Measurements from ENCODE around the gene LRBA.
A peak's percentile ranks its signal among the peaks of the same experiment; 100 is the strongest.

The LRBA gene

DNA sequence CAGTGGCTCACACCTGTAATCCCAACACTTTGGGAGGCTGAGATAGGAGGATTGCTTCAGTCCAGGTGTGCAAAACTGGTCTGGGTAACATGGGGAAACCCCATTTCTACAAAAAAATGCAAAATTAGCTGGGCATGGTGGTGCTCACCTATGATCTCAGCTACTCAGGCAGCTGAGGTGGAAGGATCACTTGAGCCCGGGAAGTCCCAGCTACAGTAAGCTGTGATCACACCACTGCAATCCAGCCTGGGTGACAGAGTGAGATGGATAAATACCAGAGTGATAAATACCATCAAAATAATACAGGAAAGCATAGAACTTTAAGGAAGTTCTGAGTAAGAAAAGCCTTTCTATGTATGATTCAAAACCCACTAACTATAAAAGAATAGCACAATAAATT is 52.8 kb downstream of the LRBA start:
- Histone ChIP-seq H2AFZ (ENCODE audit: low read length) (no peak overlapping the region), H3K4me1 (ENCODE audit: insufficient read depth, low read length, severe bottlenecking) (peaks cover 8% of the 10 kb centered on the region), H3K36me3 (ENCODE audit: insufficient read depth, low read length) (peaks cover 6% of the 10 kb centered on the region; the same call in 1 of the 2 replicates), H4K20me1 (ENCODE audit: insufficient read depth, low read length) (no peaks in the 10 kb centered on the region), H3K9ac (ENCODE audit: low read length) (no peak overlapping the region), H3K79me2 (ENCODE audit: insufficient read depth, low read length) (no peaks in the 10 kb centered on the region), H3K27me3 (ENCODE audit: insufficient read depth, low read length) (no peaks in the 10 kb centered on the region), H3K4me2 (ENCODE audit: low read length) (no peak overlapping the region), H3K9me2 (ENCODE audit: low read depth, low read length) (no peaks in the 10 kb centered on the region), H3K4me3 (ENCODE audit: low read depth, low read length, poor library complexity, severe bottlenecking) (no peak overlapping the region), H3K27ac (ENCODE audit: low read depth, low read length, poor library complexity, severe bottlenecking) (peak overlapping the region; percentile 42), H3F3A (ENCODE audit: insufficient read depth, low read length) (no peaks in the 10 kb centered on the region), H3K9me3 (ENCODE audit: low read length) (peaks cover 5% of the 10 kb centered on the region; the same call in 1 of the 2 replicates)
- TF ChIP-seq, protein P1, sequence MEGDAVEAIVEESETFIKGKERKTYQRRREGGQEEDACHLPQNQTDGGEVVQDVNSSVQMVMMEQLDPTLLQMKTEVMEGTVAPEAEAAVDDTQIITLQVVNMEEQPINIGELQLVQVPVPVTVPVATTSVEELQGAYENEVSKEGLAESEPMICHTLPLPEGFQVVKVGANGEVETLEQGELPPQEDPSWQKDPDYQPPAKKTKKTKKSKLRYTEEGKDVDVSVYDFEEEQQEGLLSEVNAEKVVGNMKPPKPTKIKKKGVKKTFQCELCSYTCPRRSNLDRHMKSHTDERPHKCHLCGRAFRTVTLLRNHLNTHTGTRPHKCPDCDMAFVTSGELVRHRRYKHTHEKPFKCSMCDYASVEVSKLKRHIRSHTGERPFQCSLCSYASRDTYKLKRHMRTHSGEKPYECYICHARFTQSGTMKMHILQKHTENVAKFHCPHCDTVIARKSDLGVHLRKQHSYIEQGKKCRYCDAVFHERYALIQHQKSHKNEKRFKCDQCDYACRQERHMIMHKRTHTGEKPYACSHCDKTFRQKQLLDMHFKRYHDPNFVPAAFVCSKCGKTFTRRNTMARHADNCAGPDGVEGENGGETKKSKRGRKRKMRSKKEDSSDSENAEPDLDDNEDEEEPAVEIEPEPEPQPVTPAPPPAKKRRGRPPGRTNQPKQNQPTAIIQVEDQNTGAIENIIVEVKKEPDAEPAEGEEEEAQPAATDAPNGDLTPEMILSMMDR (IDR thresholded peaks at IDR 0.05; ENCODE audit: low read length): no peak
- no peak for TF ChIP-seq EZH2 (IDR thresholded peaks at IDR 0.05; ENCODE audit: borderline replicate concordance, low read length)

DNA sequence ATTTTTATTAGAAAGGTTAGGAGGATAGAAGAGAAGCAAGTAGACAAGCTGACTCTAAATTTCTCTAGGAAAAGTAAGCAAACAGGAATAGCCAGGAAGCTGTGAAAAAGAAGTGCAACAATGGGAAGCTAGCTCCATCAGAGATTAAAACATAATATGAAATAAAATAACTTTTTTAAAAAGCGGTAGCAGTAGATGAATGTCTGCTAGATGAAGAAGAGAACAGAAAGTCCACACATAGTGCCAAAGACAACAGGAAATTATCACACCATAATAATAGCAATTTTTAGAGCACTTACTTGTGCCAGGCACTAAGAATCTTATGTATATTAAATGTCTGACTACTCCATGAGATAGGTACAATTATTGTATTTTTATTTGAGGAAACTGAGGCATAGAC is 53.5 kb downstream of the LRBA start:
- peak overlapping the region; percentile 42 for H3K27ac ChIP-seq (ENCODE audit: low read depth, low read length, poor library complexity, severe bottlenecking)
- no peak overlapping the region for H3K4me3 ChIP-seq (ENCODE audit: low read depth, low read length, poor library complexity, severe bottlenecking)
- no peak overlapping the region for H2AFZ ChIP-seq (ENCODE audit: low read length)
- H3F3A ChIP-seq (ENCODE audit: insufficient read depth, low read length): no peaks in the 10 kb centered on the region
- no peaks in the 10 kb centered on the region for H3K9me2 ChIP-seq (ENCODE audit: low read depth, low read length)
- H3K36me3 ChIP-seq (ENCODE audit: insufficient read depth, low read length): peaks cover 11% of the 10 kb centered on the region; the same call in 1 of the 2 replicates
- no peak overlapping the region for H3K4me2 ChIP-seq (ENCODE audit: low read length)
- H3K4me1 ChIP-seq (ENCODE audit: insufficient read depth, low read length, severe bottlenecking): peaks cover 8% of the 10 kb centered on the region
- TF ChIP-seq EZH2 (IDR thresholded peaks at IDR 0.05; ENCODE audit: borderline replicate concordance, low read length): no peak
- TF ChIP-seq, protein P1 (IDR thresholded peaks at IDR 0.05; ENCODE audit: low read length): no peak
- H3K79me2 ChIP-seq (ENCODE audit: insufficient read depth, low read length): no peaks in the 10 kb centered on the region
- no peaks in the 10 kb centered on the region for H4K20me1 ChIP-seq (ENCODE audit: insufficient read depth, low read length)
- peaks cover 10% of the 10 kb centered on the region; the same call in 1 of the 2 replicates for H3K9me3 ChIP-seq (ENCODE audit: low read length)
- no peak overlapping the region for H3K9ac ChIP-seq (ENCODE audit: low read length)
- no peaks in the 10 kb centered on the region for H3K27me3 ChIP-seq (ENCODE audit: insufficient read depth, low read length)

DNA sequence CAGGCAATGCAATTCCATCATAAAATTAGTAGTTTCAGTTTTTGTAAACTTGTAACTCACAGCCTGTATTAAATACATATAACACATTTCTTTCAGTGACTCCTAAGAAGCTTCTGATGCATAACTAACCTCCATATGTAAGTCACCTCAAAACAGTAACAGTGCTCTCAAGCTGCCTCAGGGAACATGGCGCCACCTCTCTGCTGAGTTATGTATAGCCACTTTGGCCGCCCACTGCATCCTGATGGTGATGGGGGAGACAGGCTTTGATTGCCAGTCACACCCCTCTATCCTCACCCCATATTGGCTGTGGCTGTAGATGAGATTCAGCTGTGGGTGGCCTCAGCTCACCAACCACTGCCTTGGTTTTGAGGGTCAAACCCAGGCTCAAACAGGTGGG is 54.3 kb downstream of the LRBA start:
- H3K9me2 ChIP-seq (ENCODE audit: low read depth, low read length): no peaks in the 10 kb centered on the region
- no peak overlapping the region for H3K4me2 ChIP-seq (ENCODE audit: low read length)
- H2AFZ ChIP-seq (ENCODE audit: low read length): no peak overlapping the region
- H3K27ac ChIP-seq (ENCODE audit: low read depth, low read length, poor library complexity, severe bottlenecking): no peak overlapping the region
- H3F3A ChIP-seq (ENCODE audit: insufficient read depth, low read length): no peaks in the 10 kb centered on the region
- H3K4me1 ChIP-seq (ENCODE audit: insufficient read depth, low read length, severe bottlenecking): peaks cover 8% of the 10 kb centered on the region
- no peaks in the 10 kb centered on the region for H3K27me3 ChIP-seq (ENCODE audit: insufficient read depth, low read length)
- no peaks in the 10 kb centered on the region for H3K79me2 ChIP-seq (ENCODE audit: insufficient read depth, low read length)
- H4K20me1 ChIP-seq (ENCODE audit: insufficient read depth, low read length): no peaks in the 10 kb centered on the region
- no peak overlapping the region for H3K9ac ChIP-seq (ENCODE audit: low read length)
- peaks cover 11% of the 10 kb centered on the region; the same call in 1 of the 2 replicates for H3K36me3 ChIP-seq (ENCODE audit: insufficient read depth, low read length)
- no peak overlapping the region for H3K4me3 ChIP-seq (ENCODE audit: low read depth, low read length, poor library complexity, severe bottlenecking)
- TF ChIP-seq, protein P1 (IDR thresholded peaks at IDR 0.05; ENCODE audit: low read length): peak; percentile 61; the same call in 1 of the 2 replicates
- TF ChIP-seq EZH2 (IDR thresholded peaks at IDR 0.05; ENCODE audit: borderline replicate concordance, low read length): no peak
- H3K9me3 ChIP-seq (ENCODE audit: low read length): peaks cover 10% of the 10 kb centered on the region; the same call in 1 of the 2 replicates

Measured in OCI-LY1 (cell line).